ENCODE results near the gene RELL2. TPM values are rescaled to one million over a fixed set of nuclear protein-coding genes. Genes with fewer than 3 reads are reported as not detected.

Gene RELL2
- polyA plus RNA-seq, 1 of the 3 experiments (the other 2 are of a cell fraction) = 15.6 TPM

DNA sequence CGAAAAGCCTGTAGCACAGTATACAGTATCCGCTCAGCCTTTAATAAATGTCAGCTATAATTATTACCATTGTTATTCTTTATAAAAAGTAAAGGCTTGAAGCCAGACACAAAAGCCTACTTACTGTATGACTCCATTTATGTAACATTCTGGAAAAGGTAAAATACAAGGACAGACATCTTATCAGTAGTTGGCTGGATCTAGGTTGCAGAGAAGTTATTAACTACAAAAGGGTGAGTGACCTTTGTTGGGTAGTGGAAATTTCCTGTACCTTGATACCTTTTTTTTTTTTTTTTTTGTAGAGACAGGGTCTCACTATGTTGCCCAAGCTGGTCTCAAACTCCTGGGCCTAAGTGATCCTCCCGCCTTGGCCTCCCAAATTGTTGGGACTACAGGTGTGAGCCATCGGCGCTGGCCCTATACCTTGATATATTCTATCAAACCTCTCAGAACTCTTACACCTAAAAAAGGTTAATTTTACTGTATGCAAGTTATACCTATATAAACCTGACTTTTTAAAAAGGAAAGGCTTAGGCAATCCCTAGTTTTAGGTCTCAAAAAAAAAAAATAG is 6.1 kb upstream of the RELL2 start:
- Histone ChIP-seq H3K27me3 (ENCODE audit: insufficient read depth) (no peaks in the 10 kb centered on the region), H2AFZ (ENCODE audit: low read depth) (no peak overlapping the region), H3K4me1 (ENCODE audit: control insufficient read depth in 1 of 2, insufficient read depth in 2 of 2, low read depth in 1 of 2, low read length in 1 of 2) (peaks cover 3 to 8% of the 10 kb centered on the region in 2 experiments; a peak in 3 of 4 replicates), H3K9me3 (no peaks in the 10 kb centered on the region), H4K20me1 (ENCODE audit: insufficient read depth) (peaks cover 10% of the 10 kb centered on the region), H3K4me3 (ENCODE audit: low read depth in 2 of 2, low read length in 1 of 2) (no peak overlapping the region), H3K9me2 (no peaks in the 10 kb centered on the region), H3K9ac (no peak overlapping the region), H3F3A (replicated peaks; ENCODE audit: insufficient read depth) (no peaks in the 10 kb centered on the region), H3K27ac (ENCODE audit: low read depth in 2 of 2, low read length in 1 of 2) (no peak overlapping the region), H3K79me2 (ENCODE audit: insufficient read depth) (peaks cover 57% of the 10 kb centered on the region), H3K36me3 (replicated peaks in 1 of 2; ENCODE audit: control insufficient read depth in 1 of 2, insufficient read depth in 2 of 2, low read length in 1 of 2) (peaks cover 57 to 59% of the 10 kb centered on the region in 2 experiments), H3K4me2 (no peak overlapping the region)
- DNase-seq = no peak
- TF ChIP-seq TAF1 (IDR thresholded peaks at IDR 0.05; ENCODE audit: borderline replicate concordance, low read depth, low read length) = no peak
- TF ChIP-seq, protein P1, sequence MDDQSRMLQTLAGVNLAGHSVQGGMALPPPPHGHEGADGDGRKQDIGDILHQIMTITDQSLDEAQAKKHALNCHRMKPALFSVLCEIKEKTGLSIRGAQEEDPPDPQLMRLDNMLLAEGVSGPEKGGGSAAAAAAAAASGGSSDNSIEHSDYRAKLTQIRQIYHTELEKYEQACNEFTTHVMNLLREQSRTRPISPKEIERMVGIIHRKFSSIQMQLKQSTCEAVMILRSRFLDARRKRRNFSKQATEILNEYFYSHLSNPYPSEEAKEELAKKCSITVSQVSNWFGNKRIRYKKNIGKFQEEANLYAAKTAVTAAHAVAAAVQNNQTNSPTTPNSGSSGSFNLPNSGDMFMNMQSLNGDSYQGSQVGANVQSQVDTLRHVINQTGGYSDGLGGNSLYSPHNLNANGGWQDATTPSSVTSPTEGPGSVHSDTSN (IDR thresholded peaks at IDR 0.05) = no peak
- TF ChIP-seq RCOR1 (IDR thresholded peaks at IDR 0.05; ENCODE audit: low read length) = no peak
- TF ChIP-seq RFX5 (IDR thresholded peaks at IDR 0.05; ENCODE audit: low read length) = no peak
- ChIA-PET POLR2A (no interaction called here), CTCF (interaction anchor here (1.4 to 19.7 kb wide), 4 partner anchors 12 to 330 kb away, joined by 4 to 207 read pairs (median 8); partner anchors contain the start of gene DIAPH1)
- WGBS (ENCODE audit: low lambda C conversion rate) = 98% methylated on average over 5 of the region's 5 CpGs

DNA sequence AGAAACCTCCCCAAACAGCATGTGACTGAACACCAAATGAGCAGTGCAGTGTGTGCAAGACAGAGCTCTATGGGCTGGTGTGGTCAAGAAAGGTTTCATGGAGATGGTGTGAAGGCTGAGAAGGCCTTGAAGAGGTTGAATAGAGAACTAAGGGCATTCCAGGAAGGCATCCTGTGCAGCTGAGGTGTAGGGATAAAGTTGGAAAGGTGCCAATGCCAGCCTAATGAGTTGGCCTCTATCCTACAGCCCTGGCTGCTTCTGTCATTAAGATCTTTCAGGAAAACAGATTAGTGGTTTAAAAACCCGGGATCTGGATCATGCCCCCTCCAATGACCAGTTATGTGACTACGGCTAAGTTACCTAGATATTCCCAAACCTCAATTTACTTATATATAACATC is 4.1 kb upstream of the RELL2 start:
- H3K9ac ChIP-seq = no peak overlapping the region
- ChIA-PET POLR2A (interaction anchor here (1.5 kb wide), 1 partner anchor 13 kb away, joined by 5 read pairs; no protein-coding TSS in a partner anchor), CTCF (interaction anchor here (0.6 to 19.7 kb wide), 6 partner anchors 14 to 328 kb away, joined by 3 to 207 read pairs (median 6); partner anchors contain the start of gene DIAPH1)
- H3K9me3 ChIP-seq = no peaks in the 10 kb centered on the region
- peaks cover 5 to 15% of the 10 kb centered on the region in 2 experiments; a peak in 3 of 4 replicates for H3K4me1 ChIP-seq (ENCODE audit: control insufficient read depth in 1 of 2, insufficient read depth in 2 of 2, low read depth in 1 of 2, low read length in 1 of 2)
- no peaks in the 10 kb centered on the region for H3K9me2 ChIP-seq
- peaks cover 13% of the 10 kb centered on the region for H4K20me1 ChIP-seq (ENCODE audit: insufficient read depth)
- no peaks in the 10 kb centered on the region for H3K27me3 ChIP-seq (ENCODE audit: insufficient read depth)
- DNase-seq = no peak
- no peak for TF ChIP-seq ELF1 (IDR thresholded peaks at IDR 0.05)
- TF ChIP-seq TAF1 (IDR thresholded peaks at IDR 0.05; ENCODE audit: borderline replicate concordance, low read depth, low read length) = no peak
- TF ChIP-seq FOXJ3 (CRISPR knock-in tag; IDR thresholded peaks at IDR 0.05) = no peak
- no peak for TF ChIP-seq TEAD4 (IDR thresholded peaks at IDR 0.05; ENCODE audit: borderline replicate concordance, insufficient read depth)
- H3K79me2 ChIP-seq (ENCODE audit: insufficient read depth) = peaks cover 66% of the 10 kb centered on the region
- no peak overlapping the region for H3K4me3 ChIP-seq (ENCODE audit: low read depth in 2 of 2, low read length in 1 of 2)
- H3K27ac ChIP-seq (ENCODE audit: low read depth in 2 of 2, low read length in 1 of 2) = no peak overlapping the region
- H3K36me3 ChIP-seq (replicated peaks in 1 of 2; ENCODE audit: control insufficient read depth in 1 of 2, insufficient read depth in 2 of 2, low read length in 1 of 2) = peaks cover 39 to 47% of the 10 kb centered on the region in 2 experiments
- 88% methylated on average over 2 of the region's 2 CpGs for WGBS (ENCODE audit: low lambda C conversion rate)
- H3K4me2 ChIP-seq = no peak overlapping the region
- no peaks in the 10 kb centered on the region for H3F3A ChIP-seq (replicated peaks; ENCODE audit: insufficient read depth)
- H2AFZ ChIP-seq (ENCODE audit: low read depth) = no peak overlapping the region

DNA sequence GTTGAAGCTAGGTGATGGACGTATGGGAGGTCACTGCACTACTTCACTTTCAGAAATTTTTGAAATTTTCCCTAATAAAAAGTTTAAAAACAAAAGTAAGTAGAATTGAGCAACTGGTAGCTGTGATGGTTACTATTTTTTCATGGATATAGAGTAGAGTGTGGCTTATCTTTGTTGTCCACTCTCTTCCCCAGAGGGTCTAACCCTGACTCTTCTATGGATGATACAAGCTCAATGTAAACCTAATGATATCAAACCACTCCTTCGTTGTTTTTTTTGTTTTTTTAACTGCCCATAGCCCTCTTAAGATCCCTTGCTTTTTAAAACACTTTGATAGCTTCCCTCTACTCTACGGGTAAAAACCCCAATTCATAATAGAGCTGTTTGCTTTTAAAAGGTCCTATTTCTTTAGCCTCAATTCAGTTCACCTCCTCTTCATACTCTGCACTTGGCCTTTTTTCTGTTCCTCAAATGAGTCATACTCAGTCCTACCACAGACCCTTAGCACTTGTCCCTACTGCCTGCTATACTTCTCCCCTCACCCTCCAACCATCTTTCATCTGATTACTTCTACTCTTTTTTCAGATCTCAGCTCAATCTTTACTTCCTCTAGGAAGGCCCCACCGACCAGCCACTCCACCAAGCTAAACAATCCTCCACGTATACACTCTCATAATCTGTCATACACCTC is 2.8 kb upstream of the RELL2 start:
- Histone ChIP-seq H3K9ac (no peak overlapping the region), H4K20me1 (ENCODE audit: insufficient read depth) (peaks cover 17% of the 10 kb centered on the region), H3K36me3 (replicated peaks in 1 of 2; ENCODE audit: control insufficient read depth in 1 of 2, insufficient read depth in 2 of 2, low read length in 1 of 2) (peaks cover 27 to 34% of the 10 kb centered on the region in 2 experiments), H3K4me1 (ENCODE audit: control insufficient read depth in 1 of 2, insufficient read depth in 2 of 2, low read depth in 1 of 2, low read length in 1 of 2) (peaks cover 5 to 28% of the 10 kb centered on the region in 2 experiments; a peak in 3 of 4 replicates), H3K9me3 (no peaks in the 10 kb centered on the region), H3K4me2 (no peak overlapping the region), H3K27me3 (ENCODE audit: insufficient read depth) (no peaks in the 10 kb centered on the region), H3K4me3 (ENCODE audit: low read depth in 2 of 2, low read length in 1 of 2) (no peak overlapping the region), H3K79me2 (ENCODE audit: insufficient read depth) (peaks cover 66% of the 10 kb centered on the region), H3F3A (replicated peaks; ENCODE audit: insufficient read depth) (no peaks in the 10 kb centered on the region), H3K27ac (ENCODE audit: low read depth in 2 of 2, low read length in 1 of 2) (no peak overlapping the region), H3K9me2 (no peaks in the 10 kb centered on the region), H2AFZ (ENCODE audit: low read depth) (no peak overlapping the region)
- ChIA-PET CTCF (interaction anchor here (0.9 to 19.7 kb wide), 9 partner anchors 10 to 452 kb away, joined by 3 to 207 read pairs (median 4); partner anchors contain the start of gene DIAPH1), POLR2A (interaction anchor here (0.6 to 1.5 kb wide), 2 partner anchors 14 to 15 kb away, joined by 3 to 5 read pairs; partner anchors contain the start of gene DIAPH1)
- WGBS (ENCODE audit: low lambda C conversion rate) = 90% methylated on average over 5 of the region's 5 CpGs
- no peak for DNase-seq
- no peak for TF ChIP-seq MXI1 (IDR thresholded peaks at IDR 0.05; ENCODE audit: low read depth, low read length)
- TF ChIP-seq, protein P1 (IDR thresholded peaks at IDR 0.05) = no peak
- no peak for TF ChIP-seq FOXM1 (IDR thresholded peaks at IDR 0.05; ENCODE audit: low read depth)
- no peak for TF ChIP-seq RAD21 (IDR thresholded peaks at IDR 0.05; ENCODE audit: low read length)
- TF ChIP-seq SMC3 (IDR thresholded peaks at IDR 0.05; ENCODE audit: low read depth, low read length) = no peak
- TF ChIP-seq TCF12 (IDR thresholded peaks at IDR 0.05) = no peak
- TF ChIP-seq, protein P2, sequence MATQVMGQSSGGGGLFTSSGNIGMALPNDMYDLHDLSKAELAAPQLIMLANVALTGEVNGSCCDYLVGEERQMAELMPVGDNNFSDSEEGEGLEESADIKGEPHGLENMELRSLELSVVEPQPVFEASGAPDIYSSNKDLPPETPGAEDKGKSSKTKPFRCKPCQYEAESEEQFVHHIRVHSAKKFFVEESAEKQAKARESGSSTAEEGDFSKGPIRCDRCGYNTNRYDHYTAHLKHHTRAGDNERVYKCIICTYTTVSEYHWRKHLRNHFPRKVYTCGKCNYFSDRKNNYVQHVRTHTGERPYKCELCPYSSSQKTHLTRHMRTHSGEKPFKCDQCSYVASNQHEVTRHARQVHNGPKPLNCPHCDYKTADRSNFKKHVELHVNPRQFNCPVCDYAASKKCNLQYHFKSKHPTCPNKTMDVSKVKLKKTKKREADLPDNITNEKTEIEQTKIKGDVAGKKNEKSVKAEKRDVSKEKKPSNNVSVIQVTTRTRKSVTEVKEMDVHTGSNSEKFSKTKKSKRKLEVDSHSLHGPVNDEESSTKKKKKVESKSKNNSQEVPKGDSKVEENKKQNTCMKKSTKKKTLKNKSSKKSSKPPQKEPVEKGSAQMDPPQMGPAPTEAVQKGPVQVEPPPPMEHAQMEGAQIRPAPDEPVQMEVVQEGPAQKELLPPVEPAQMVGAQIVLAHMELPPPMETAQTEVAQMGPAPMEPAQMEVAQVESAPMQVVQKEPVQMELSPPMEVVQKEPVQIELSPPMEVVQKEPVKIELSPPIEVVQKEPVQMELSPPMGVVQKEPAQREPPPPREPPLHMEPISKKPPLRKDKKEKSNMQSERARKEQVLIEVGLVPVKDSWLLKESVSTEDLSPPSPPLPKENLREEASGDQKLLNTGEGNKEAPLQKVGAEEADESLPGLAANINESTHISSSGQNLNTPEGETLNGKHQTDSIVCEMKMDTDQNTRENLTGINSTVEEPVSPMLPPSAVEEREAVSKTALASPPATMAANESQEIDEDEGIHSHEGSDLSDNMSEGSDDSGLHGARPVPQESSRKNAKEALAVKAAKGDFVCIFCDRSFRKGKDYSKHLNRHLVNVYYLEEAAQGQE (IDR thresholded peaks at IDR 0.05; ENCODE audit: low read depth, low read length) = no peak
- no peak for TF ChIP-seq FOXJ3 (CRISPR knock-in tag; IDR thresholded peaks at IDR 0.05)
- TF ChIP-seq, protein P3, sequence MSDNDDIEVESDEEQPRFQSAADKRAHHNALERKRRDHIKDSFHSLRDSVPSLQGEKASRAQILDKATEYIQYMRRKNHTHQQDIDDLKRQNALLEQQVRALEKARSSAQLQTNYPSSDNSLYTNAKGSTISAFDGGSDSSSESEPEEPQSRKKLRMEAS (IDR thresholded peaks at IDR 0.05; ENCODE audit: low read depth) = no peak

All from SK-N-SH (cell line).